AG09309 (cell line): Measurements from ENCODE around the gene SPOCK2.

Source experiments
- DNase-seq: peaks from one replicate; pipeline ENCODE4 v3.0.0-alpha.2; 2010; ENCODE audit warnings: low read depth
- H3K4me3 ChIP-seq: 2 replicates; pipeline ENCODE4 v1.5.1; 2011; ENCODE audit warnings: mild to moderate bottlenecking, low read depth, low read length, moderate library complexity; ENCODE audit not compliant: control insufficient read depth
- TF ChIP-seq, protein P1 (sequence below): IDR thresholded peaks from 2 replicates; pipeline ENCODE4 v1.5.1; 2011; ENCODE audit warnings: mild to moderate bottlenecking, low read depth, low read length, inconsistent platforms; ENCODE audit not compliant: insufficient read depth, control insufficient read depth; ENCODE audit errors: missing control alignments

The SPOCK2 gene

GRCh38 chr10:72104472-72105097, 16.2 kb upstream of the SPOCK2 start:
- no peak for DNase-seq
- TF ChIP-seq, protein P1, sequence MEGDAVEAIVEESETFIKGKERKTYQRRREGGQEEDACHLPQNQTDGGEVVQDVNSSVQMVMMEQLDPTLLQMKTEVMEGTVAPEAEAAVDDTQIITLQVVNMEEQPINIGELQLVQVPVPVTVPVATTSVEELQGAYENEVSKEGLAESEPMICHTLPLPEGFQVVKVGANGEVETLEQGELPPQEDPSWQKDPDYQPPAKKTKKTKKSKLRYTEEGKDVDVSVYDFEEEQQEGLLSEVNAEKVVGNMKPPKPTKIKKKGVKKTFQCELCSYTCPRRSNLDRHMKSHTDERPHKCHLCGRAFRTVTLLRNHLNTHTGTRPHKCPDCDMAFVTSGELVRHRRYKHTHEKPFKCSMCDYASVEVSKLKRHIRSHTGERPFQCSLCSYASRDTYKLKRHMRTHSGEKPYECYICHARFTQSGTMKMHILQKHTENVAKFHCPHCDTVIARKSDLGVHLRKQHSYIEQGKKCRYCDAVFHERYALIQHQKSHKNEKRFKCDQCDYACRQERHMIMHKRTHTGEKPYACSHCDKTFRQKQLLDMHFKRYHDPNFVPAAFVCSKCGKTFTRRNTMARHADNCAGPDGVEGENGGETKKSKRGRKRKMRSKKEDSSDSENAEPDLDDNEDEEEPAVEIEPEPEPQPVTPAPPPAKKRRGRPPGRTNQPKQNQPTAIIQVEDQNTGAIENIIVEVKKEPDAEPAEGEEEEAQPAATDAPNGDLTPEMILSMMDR: no peak
- H3K4me3 ChIP-seq: no peak overlapping the region

DNA sequence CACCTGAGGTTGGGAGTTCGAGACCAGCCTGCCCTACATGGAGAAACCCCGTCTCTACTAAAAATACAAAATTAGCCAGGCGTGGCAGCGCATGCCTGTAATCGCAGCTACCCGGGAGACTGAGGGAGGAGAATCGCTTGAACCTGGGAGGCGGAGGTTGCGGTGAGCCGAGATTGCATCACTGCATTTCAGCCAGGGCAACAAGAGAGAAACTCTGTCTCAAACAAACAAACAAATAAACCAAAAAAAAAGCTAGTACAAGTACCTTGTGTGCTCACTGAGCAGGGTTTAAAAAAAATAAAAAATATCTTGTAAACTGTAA, 11.2 kb upstream of the SPOCK2 start:
- no peak for DNase-seq
- TF ChIP-seq, protein P1: no peak
- no peak overlapping the region for H3K4me3 ChIP-seq

GRCh38 chr10:72098836-72099599, 10.7 kb upstream of the SPOCK2 start:
- TF ChIP-seq, protein P1: no peak
- no peak for DNase-seq
- no peak overlapping the region for H3K4me3 ChIP-seq

- H3K4me3 ChIP-seq: no peak overlapping the region
- no peak for DNase-seq
- TF ChIP-seq, protein P1: no peak
Observed at GRCh38 chr10:72098301-72098835, 10.0 kb upstream of the SPOCK2 start.

- TF ChIP-seq, protein P1: no peak
- DNase-seq: peak; percentile 80
- no peak overlapping the region for H3K4me3 ChIP-seq
Observed at GRCh38 chr10:72097448-72098300, 9.3 kb upstream of the SPOCK2 start.
